Stimulated activated CD8-positive, alpha-beta memory T cell treated with anti-CD3 and anti-CD28 coated beads, Interleukin-7, amount 100 ng/mL, for 4 hours (primary cell): ENCODE results near the gene PRDM2.
A peak's percentile ranks its signal among the peaks of the same experiment; 100 is the strongest.

Experiments used
- DNase-seq, 2 donors: peaks; one replicate each; pipeline ENCODE4 v3.0.0-alpha.2; 2020; ENCODE audit warnings: low read depth in 2 of 2

PRDM2 gene

GRCh38 chr1:13792419-13792818 is 92.4 kb downstream of the PRDM2 start:
- DNase-seq, result no peak

DNA sequence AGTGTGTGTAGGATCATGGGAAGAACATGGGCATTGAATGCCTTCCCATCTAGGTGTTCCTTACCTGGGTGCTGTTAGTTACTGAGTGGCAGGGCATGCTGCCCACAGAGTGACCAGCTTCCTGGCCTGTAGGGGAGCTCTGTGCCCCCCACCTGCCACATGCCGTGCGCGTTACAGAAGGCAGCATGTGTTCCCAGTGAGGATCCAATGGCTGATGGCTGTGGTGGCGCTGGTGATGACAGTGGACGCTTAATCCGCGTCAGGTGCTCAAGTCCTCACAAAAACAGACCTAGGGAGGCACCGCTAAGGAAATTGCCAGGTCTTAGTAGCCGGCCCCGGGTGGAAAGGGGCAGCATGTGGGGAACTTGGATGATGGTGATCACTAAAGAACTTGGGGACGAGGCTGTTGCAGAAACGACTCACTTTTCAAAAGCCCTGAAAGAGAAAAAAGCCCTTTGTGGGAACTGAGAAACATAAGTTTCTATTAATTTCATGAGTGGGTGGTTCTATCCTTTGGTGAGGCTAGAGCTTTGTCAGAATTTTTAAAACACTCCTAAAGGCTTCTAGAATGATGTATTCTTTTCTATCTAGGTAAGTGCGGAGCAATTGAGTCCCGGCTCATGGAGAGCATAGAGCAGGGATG is 93.2 kb downstream of the PRDM2 start:
- DNase-seq, result no peak

GRCh38 chr1:13794231-13795187 is 94.5 kb downstream of the PRDM2 start:
- no peak for DNase-seq

DNA sequence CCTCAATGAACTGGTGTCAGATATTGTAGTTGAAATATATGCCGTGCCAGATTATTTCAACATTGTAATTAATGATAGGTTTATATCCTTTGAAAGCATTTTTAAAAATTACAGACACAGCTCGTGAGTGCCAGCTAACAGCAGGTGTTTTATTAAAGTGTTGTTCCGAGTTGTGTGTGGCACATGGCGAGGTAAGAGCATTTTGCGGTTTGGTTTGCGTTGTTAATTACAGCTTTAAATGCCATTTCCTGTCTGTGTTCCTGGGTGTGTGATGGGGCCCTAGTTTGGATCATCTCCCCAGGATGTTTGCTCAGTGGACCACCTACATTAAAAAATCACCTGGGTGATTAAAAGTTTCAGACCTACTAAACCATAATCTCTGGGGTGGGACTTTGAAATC is 97.4 kb downstream of the PRDM2 start:
- DNase-seq, result no peak

DNA sequence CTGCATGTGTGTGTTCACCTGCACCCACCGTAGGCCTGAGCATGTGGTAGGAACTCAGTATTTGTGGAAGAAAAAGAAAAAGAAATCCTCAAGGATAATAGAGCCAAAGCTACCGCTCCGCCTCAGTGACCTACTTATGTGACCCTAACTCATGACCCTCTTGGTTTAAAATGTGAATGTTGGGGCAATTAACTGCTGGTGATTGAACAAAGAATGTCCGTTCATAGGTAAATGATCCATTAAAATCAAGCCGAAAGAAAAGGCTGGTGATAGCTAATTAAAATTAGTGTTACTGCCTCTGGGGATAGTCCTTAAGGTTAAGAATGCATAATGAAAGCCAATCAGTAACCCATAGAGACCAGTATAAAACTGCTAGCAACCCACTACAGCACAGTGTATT is 98.1 kb downstream of the PRDM2 start:
- DNase-seq, result no peak

- DNase-seq, result no peak
Measured at GRCh38 chr1:13799502-13800283, 99.7 kb downstream of the PRDM2 start.

DNA sequence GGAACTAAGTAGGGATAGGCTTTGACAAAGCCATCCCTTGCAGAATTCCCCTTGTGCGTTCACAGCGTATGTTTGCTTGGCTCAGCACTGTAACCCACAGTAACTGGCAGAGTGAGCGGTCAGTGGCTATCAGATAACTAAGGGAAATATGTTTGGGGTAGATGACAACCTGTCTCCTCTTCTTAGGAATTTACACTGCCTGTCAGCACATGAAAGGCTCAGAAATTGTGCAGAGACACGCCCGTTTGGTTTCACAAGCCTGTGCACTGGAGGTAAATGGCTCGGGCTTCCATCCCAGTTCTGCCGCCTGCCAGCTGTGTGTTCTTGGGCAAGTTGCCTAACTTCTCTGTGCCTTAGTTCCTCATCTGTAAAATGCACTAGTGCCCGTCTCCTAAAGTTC is 101.2 kb downstream of the PRDM2 start:
- no peak for DNase-seq

GRCh38 chr1:13801655-13802486 is 101.9 kb downstream of the PRDM2 start:
- DNase-seq, result no peak

DNA sequence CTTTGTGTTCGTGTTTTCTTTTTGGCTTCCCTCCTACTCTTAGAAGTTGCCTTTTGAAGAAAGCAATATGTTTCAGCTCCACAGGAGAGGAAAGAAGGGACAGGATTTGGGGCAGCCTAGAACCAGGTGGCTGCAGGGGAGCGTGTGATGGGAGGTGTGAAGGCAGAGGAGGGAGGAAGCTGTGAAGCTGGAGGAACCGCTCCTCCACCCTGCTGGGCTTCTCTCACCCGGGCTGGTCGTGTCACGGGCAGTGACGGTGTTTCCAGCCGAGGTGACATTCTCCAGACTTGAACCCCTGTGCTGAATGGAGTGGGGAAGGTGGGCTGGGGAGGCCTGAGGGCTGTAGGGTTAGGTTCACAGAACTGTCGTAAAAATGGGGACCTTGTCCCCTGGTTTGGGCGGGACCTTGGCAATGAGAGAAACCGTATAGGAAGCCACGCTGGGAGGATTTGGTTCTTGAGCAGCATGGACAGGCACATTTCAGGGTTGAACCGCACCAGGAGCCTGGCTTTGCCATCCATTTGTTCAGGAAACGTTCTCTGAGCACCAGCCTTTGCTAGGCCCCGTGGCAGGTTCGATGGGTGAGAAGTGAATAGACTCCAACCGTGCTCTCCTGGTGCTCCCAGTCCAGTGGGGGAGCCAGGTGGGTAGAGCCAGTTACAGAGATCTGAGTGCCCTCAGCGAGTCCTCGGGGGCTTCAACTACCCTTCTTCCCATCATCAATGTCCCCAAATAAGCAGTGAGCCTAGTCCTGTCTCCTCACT is 103.0 kb downstream of the PRDM2 start:
- no peak for DNase-seq

DNA sequence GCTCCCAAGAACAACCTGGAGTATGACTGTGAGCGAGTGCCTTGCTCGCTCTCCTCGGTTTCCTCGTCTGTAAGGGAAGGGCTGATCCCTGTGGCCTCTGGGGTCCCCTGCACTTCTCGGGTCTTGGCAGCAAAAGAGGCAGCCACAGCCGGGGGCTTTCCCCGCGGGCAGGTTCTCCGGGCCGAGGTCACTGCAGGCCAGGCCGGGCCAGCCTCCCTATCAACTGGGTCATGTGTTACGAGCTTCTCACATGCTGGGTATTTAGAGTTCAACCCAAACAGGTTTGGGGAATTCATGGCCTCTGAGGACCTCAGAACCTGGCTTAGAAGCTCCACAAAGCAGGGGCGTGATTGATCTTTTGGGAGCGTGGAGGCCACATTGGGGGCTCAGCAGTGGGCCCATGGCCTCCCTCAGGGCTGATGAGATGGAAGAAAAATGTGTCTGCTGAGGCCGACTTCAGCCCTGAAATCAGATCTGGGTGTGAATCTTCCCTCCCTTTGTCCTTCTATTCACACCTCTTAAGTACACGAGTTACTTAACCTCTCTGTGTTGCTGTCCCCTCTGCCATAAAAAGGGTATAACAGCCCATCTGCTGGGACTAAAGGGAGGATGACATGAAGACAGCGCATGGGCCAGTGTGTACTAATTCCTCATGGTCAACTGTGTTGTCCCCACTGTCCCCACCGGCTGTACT is 103.7 kb downstream of the PRDM2 start:
- DNase-seq, result no peak

DNA sequence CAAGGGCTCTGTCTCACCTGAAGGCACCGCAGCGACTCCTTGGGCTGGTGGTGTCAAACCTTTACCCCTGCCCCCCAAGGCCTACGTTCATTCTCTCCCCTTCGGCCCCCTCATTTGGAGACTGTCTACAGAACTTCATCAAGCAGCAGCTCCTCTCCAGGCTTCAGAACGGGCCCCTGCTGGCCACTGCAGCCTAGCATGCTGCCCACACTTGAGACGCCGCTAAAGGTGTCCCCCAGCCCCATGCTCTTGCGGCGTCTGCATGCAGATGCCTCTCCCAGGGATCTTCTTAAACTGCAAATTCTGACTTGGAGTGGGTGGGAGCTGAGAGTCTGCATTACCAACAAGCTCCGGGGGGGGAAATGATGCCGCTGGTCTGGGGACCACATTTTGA is 104.2 kb downstream of the PRDM2 start:
- no peak for DNase-seq

DNA sequence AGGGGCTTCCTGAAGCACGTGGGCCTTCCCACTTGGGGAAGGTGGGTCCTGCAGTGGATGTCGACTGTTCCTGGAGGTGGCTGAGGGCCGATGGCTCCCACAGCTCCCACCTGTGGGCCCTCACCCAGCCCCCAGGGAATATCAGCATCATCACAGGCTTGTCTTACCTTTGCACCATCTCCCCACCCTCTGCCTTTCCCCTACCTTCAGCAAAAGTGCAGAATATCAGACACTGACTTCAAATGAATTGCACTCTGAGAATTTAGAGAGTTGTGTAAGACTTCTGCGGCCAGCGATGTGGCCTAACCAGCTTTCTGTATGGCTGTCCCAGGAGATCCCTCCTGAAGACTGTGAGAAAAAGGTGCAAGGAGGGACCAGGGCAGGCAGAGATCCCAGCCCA is 105.4 kb downstream of the PRDM2 start:
- DNase-seq, result no peak

DNA sequence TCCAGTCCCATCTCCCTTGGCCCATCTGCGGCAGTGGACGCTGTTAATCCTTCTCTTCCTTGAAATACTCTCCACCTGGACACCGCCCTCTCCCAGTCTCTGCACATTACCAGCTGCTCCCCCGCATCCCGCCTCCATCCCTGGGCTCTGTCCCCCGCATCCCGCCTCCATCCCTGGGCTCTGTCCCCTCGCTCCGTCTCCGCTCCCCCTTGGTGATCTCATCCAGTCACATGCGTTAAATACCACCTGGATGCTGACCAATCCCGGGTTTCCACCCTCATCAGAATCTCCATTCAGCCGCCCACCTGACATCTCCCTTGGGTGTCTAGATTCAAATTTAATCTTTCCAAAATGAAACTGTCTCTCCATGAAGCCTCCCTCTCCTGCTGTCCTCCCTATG is 106.1 kb downstream of the PRDM2 start:
- DNase-seq, result no peak

GRCh38 chr1:13807209-13807608 is 107.2 kb downstream of the PRDM2 start:
- no peak for DNase-seq

DNA sequence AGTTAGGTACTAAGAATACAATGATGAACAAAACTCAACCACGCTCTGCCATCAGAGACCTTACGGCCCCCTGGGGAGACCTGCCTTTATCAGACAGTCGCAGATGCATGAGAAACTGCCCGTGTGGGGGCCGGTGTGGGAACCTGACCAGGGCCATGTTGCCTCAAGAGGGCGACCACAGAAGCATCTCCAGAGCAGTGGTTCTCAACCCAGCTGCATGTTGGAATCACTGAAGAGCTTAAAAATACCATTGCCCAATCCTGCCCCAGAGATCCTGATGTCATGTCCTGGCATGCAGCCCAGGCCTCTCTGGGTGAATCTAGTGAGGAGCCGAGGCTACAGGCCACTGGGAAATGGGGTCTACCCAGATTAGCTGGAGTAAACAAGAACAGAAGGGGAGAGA is 108.7 kb downstream of the PRDM2 start:
- no peak for DNase-seq

- DNase-seq, result no peak
Measured at GRCh38 chr1:13809461-13810159, 109.6 kb downstream of the PRDM2 start.

- no peak for DNase-seq
Measured at GRCh38 chr1:13812456-13813397, 112.7 kb downstream of the PRDM2 start.

DNA sequence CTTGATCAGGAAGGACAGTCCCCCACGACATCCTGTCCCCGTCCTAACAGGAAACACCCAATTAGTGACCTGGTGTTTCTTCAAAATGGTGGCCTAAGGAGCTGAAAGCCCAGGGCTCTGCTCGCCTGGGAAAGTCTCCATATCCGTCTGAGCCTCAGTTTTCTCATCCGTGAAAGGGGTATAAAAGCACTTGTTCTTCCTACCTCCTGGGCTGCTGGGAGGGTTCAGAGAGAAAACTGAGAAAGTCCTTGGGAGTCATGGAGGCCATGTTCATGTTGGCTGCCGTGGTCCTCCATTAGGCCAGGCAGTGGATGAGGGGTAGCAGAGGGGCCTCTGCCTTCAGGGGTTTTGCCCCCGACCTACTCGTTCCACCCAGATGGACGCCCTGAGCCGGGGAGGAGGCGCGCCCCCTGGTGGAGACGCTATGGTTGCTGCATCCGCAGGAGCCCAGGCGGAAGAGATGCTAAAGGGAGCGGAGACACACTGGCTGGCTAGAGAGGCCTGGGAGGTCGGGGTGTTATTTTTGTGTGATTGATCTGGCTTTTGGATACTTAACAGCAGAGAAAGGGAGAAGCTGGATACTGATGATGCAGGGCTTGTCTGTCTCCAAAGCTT is 113.5 kb downstream of the PRDM2 start:
- DNase-seq, result peak in 1 of 2 donors; percentile 31
